Upper lobe of right lung (tissue), 1 donor: ENCODE data around the gene TXNRD1. TPM values are rescaled to one million over a fixed set of nuclear protein-coding genes. Genes with fewer than 3 reads are reported as not detected.

Experiments
- ATAC-seq: fragments of 200-7000 bp; cut with Tn5 transposase; one replicate; pipeline ENCODE4 v1.9.1; 2020; ENCODE audit warnings: mild to moderate bottlenecking, moderate library complexity
- DNase-seq: peaks from one replicate; pipeline ENCODE4 v3.0.0-alpha.2; 2020
- H3K27ac ChIP-seq: fragments of 200-600 bp; one replicate; pipeline ENCODE4 v1.8.0; 2022
- H3K27me3 ChIP-seq: fragments of 200-600 bp; one replicate; pipeline ENCODE4 v1.8.0; 2022; ENCODE audit warnings: mild to moderate bottlenecking
- H3K36me3 ChIP-seq: fragments of 200-600 bp; one replicate; pipeline ENCODE4 v1.8.0; 2022
- H3K4me1 ChIP-seq: fragments of 200-600 bp; one replicate; pipeline ENCODE4 v1.8.0; 2022
- H3K4me3 ChIP-seq: fragments of 200-600 bp; one replicate; pipeline ENCODE4 v1.8.0; 2022; ENCODE audit warnings: mild to moderate bottlenecking
- H3K9me3 ChIP-seq: fragments of 200-600 bp; one replicate; pipeline ENCODE4 v1.8.0; 2022
- intact Hi-C: fragments of 100-400 bp; cut with DNase I; formaldehyde crosslinking; loops from one replicate; pipeline ENCODE4 v1.11.0; 2022
- total RNA-seq: library from RNA; stranded (reverse); fragmentation: NEBNext Ultra II Directional; extraction: Animal tissue kit (Norgen Biotek cat#: 25700); gene quantifications from one replicate; pipeline ENCODE4 v1.2.1, GENCODE V29; 2021
- TF ChIP-seq, protein P1 (sequence below): fragments of 200-600 bp; IDR thresholded peaks from one replicate; pipeline ENCODE4 v1.8.0; 2022; ENCODE audit warnings: antibody characterized with exemption
- donor health status: DM: no; HTN: yes; CAD: no; lungs with severe emphysema.

Gene TXNRD1
- total RNA-seq, 1 donor from 2014 or later, result 161 TPM

DNA sequence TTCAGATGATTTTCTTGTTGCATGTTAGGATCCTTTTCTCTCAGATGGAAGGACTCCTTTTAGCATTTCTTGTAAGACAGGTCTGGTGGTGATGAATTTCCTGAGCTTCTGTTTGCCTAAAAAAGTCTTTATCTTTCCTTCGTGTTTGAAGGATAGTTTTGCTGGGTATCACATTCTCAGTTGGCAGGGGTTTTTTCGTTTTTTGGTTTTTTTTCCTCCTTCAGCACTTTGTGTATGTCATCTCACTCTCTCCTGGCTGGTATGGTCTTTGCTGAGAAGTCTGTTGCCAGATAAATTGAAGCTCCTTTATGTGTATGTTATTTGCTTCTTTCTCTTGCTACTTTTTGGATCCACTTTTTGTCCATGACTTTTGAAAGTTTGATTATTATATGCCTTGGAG is 15.6 kb upstream of the TXNRD1 start:
- Histone ChIP-seq H3K4me3 (no peak overlapping the region), H3K27me3 (no peaks in the 10 kb centered on the region), H3K9me3 (no peaks in the 10 kb centered on the region), H3K4me1 (peaks cover 8% of the 10 kb centered on the region), H3K27ac (no peak overlapping the region), H3K36me3 (no peaks in the 10 kb centered on the region)
- ATAC-seq (no peak), DNase-seq (no peak)
- intact Hi-C loops, result no loop called here
- TF ChIP-seq, protein P1, sequence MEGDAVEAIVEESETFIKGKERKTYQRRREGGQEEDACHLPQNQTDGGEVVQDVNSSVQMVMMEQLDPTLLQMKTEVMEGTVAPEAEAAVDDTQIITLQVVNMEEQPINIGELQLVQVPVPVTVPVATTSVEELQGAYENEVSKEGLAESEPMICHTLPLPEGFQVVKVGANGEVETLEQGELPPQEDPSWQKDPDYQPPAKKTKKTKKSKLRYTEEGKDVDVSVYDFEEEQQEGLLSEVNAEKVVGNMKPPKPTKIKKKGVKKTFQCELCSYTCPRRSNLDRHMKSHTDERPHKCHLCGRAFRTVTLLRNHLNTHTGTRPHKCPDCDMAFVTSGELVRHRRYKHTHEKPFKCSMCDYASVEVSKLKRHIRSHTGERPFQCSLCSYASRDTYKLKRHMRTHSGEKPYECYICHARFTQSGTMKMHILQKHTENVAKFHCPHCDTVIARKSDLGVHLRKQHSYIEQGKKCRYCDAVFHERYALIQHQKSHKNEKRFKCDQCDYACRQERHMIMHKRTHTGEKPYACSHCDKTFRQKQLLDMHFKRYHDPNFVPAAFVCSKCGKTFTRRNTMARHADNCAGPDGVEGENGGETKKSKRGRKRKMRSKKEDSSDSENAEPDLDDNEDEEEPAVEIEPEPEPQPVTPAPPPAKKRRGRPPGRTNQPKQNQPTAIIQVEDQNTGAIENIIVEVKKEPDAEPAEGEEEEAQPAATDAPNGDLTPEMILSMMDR, result no peak

DNA sequence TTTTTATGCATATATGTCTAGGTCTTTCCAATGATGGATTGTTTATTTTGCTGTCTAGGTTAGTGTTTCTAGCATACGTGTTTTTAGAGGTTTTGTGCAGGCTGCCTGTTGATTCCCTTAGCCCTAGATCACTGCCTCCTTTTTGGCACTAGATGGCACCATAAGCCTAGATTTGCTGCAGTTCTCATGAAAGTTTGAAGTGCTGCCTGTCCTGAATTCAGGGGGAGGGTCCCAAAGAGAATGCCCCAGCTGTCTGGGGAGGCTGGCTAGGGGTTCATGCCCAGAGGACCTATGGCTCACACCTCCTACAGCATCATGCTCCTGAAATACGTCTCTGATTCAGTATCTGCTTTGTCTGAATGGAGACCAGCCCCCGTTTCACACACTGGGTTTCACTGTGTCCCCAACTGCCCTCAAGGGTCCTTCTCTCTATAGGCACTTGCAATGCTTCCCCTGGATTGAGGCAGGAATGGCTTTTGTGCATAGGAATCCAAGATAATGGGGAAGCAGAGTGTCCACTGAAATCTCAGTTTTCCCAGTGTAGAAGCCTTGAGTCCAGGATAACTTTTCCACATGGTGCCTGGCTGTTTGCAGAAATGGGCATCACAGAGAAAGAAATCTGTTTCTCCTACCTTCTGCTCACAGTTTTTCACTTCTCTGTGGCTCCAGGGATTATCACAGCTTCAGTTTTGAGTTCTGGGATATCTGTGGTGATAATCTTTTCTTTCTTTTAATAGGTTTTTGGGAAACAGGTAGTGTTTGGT is 14.2 kb upstream of the TXNRD1 start:
- Histone ChIP-seq H3K4me1 (peaks cover 8% of the 10 kb centered on the region), H3K4me3 (no peak overlapping the region), H3K27me3 (no peaks in the 10 kb centered on the region), H3K9me3 (no peaks in the 10 kb centered on the region), H3K36me3 (no peaks in the 10 kb centered on the region), H3K27ac (no peak overlapping the region)
- intact Hi-C loops, result no loop called here
- ATAC-seq (peak; percentile 89), DNase-seq (no peak)
- TF ChIP-seq, protein P1, result peak; percentile 88

DNA sequence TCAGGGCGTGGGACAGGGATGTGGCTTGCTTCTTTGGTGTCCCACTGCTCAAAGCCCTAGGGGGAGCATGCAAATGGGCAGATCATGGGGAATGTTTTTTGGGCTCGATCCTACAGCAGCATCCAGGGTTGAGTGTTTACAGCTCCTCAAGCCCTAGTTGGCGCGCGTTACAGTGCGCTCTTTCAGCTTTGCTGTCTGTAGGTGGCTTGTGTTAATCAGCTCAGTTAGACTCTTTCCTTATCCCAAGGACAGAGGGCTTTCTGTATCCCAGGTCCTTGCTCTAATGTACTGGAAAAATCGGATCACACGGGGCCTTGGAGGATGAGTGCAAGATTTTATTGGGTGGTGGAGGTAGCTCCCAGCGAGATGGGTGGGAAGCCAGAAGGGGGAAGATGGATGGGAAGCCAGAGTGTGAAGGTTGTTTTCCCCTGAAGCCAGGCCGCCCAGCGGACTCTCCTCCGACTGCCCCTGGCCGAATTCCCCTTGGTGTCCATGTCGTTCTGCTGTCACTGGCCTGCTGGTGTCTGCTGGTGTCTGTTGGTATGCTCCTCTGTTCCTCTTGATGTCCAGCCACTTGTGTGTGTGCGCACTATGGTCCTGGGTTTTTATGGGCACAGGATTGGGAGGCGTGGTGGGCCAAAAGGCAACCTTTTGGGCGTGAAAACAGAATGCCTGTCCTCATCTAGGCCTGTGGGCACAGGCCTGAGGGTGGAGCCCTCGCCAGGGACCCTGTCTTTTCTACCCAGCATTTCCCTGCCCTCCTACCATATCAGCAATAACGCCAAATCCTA is 10.7 kb upstream of the TXNRD1 start:
- no peaks in the 10 kb centered on the region for H3K36me3 ChIP-seq
- H3K27ac ChIP-seq, result no peak overlapping the region
- TF ChIP-seq, protein P1, result no peak
- H3K27me3 ChIP-seq, result no peaks in the 10 kb centered on the region
- ATAC-seq (no peak), DNase-seq (no peak)
- H3K4me3 ChIP-seq, result no peak overlapping the region
- intact Hi-C loops, result no loop called here
- H3K4me1 ChIP-seq, result peaks cover 8% of the 10 kb centered on the region
- H3K9me3 ChIP-seq, result no peaks in the 10 kb centered on the region

DNA sequence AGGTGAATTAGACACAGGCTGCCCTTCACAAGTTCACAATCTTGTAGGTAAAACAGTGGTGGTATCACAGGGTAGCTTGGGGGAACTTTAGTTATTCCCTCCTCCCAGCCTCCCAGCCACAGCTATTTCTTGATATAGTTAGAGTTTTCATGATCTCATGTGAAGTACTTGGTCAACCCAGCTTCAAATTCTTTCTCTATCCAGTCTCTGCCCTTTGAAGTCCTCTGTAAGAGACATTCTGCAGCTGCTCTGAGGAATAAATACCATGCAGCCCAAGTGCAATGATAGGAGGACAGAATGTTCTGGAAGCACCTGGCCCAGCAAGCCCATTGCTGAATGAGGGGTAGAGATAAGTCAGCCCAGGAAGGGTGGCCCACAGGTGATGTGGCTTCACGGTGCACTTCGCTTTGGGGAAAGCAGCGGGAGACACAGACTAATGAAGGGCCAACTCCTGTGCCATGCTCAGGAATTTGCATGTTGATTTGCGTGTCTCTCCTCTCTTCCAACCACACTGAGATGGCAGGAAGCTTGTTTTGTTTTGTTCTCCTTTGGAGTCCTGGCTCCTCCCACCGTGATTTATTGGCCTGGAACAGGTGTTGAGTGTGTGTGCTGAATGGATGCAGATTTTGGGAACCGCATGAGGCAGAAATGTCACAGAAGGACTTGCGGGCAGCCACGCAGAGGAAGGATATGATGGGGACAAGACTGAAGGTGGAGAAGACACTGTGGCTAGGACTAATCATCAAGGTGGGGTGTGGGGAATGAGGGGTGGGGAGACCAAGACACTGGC is 8.0 kb upstream of the TXNRD1 start:
- intact Hi-C loops, result no loop called here
- ATAC-seq, result peak; percentile 54

DNA sequence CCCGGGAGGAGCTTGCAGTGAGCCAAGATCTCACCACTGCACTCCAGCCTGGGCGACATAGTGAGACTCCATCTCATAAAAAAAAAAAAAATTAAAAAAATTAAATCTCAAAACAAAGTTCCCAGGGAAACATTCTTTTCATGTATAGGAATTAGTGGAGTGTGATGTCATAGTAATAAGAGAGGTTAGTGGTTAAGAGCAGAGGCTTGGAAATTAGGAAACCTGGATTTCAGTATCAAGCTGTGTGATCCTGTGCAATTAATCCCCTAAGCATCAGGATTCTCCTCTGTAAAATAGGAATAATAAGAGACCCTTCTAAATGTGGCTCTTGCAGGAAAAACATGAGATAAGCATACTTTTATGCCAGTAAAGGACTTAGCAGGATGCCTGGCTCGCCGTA is 3.1 kb upstream of the TXNRD1 start:
- Histone ChIP-seq H3K27ac (no peak overlapping the region), H3K4me3 (no peak overlapping the region), H3K4me1 (peaks cover 11% of the 10 kb centered on the region), H3K36me3 (no peaks in the 10 kb centered on the region), H3K9me3 (no peaks in the 10 kb centered on the region), H3K27me3 (no peaks in the 10 kb centered on the region)
- DNase-seq, result no peak
- TF ChIP-seq, protein P1, result no peak
- intact Hi-C loops, result no loop called here
- no peak for ATAC-seq

More for the DNA sequence above, 8.0 kb upstream of the TXNRD1 start:
- H3K9me3 ChIP-seq, result no peaks in the 10 kb centered on the region
- H3K36me3 ChIP-seq, result no peaks in the 10 kb centered on the region
- DNase-seq, result no peak
- no peaks in the 10 kb centered on the region for H3K4me1 ChIP-seq
- TF ChIP-seq, protein P1, result no peak
- H3K27me3 ChIP-seq, result no peaks in the 10 kb centered on the region
- H3K4me3 ChIP-seq, result no peak overlapping the region
- peak overlapping the region; percentile 65 for H3K27ac ChIP-seq
